HS-5 (cell line): Measurements from ENCODE around the gene OR2A1.
"Not testable (repeated sequence)": the region's sequence is repeated elsewhere in the genome, so short reads cannot be mapped to it uniquely, and the experiment has no call there.

Source experiments
- DNase-seq: peaks from one replicate; pipeline ENCODE4 v3.0.0-alpha.2; 2012; ENCODE audit warnings: low read depth

Gene OR2A1

DNA sequence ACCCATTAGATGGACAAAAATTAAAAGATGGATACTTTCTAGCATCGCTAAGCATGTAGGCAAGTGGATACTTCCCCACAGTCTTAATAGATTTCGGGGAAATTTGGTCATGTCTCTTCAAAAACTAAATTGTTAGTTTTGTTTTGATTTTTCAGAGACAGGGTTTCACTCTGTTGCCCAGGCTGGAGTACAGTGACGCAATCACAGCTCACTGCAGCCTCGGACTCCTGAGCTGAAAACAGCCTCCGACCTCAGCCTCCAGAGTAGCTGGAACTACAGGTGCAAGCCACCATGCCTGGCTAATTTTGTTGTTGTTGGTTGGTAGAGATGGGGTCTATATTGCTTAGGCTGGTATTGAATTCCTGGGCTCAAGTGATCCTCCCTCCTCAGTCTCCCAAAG lies 13.6 kb downstream of the OR2A1 start:
- DNase-seq: not testable (repeated sequence)

DNA sequence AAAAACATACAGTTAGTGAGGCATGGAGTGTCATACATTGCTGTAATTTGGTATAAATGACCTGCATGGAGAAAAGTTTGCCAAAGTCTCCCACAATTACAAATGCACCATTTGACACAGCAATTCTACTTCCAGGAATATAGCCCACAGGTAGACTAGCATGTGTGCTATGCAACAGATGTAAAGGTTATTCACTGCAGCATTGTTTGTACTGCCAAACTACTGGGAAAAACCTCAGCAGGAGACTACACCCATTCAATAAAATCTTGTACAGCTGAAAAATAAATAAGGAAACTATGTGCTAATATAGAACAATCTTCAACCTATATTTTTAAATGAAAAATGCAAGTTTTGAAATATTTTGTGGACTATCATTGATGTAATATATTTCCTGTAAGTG lies 17.8 kb downstream of the OR2A1 start:
- DNase-seq: not testable (repeated sequence)

DNA sequence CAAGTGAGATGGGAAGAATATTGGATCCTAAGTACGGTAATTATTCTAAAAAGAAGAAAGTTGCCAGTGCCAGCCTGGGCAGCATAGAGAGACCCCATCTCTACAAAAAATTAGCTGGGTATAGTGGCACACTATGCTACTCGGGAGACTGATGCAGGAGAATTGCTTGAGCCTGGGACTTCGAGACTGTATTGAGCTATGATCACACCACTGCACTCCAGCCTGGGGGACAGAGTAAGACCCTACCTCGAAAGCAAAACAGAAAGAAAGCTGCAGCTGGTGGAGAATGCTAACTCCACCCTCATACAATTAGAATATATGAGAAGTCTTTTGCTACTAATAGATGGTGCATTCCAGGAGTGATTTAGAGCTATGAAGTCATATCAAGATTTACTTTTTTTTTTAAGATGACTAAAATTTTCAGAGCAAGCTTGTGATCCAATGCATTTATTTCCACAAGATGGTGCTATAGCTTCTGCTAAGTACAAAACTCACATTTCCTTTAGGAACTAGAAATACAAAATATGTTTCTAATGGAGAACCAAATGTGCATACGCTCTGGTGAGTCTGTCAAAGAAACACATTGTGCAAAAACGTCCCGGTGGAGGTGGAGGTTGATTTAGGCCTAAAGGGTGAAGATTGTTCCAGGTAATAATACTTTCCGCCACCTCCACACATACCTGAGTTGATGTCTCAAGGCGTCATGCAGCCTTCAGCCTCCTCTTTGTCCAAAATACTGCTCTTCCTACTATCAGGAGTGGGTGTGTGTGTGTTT lies 19.2 kb downstream of the OR2A1 start:
- DNase-seq: not testable (repeated sequence)

DNA sequence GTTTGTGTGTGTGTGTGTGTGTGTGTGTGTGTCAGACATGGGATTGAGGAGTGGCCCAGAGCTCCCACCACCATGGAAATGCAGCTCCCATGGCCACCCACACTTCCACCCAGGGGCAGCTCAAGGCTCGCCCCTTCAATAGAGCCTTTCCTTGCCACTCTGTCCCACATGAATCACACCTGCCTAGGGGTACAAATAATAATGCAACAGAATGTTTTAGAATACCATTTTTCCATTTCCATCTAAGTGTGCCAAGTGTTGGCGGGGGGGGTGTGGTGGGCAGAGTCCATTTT lies 19.7 kb downstream of the OR2A1 start:
- DNase-seq: not testable (repeated sequence)

DNA sequence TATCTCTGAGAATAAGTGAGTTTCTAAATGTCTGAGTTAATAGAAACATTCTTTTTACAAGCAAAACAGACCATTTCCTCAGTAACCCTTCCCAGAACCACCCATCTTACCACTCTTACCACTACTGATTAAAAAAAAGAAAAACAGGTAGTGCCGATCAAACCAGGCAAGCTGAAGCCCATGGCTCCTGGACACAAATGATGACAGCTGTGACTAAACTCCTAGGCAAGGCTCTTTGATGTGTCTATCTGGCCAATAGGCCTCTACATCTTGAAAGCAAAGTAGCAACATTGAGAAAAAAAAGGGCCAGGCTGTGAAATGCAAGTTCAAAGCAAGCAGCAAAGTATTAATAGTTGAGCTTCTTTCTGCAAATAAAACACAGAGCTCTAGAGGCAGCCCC lies 36.4 kb downstream of the OR2A1 start:
- not testable (repeated sequence) for DNase-seq

DNA sequence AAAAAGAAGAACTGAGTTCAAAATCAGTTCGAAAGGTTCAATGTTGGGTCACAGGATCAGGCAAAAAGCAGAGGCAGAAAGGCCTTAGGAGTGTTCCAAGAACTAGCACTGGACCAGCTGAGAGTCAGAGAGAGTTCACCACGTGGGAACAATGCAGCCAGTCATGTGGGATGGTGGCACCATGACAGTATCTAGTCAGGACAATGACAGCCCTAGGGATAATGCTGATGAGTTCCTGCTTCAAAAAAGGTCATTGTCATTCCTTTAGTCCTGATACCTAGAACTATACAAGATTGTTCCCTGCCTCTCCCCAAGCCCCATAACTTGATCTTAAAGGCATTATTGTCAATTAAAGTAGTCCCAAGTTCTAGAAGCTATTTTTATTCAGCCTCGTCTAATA lies 39.4 kb downstream of the OR2A1 start:
- not testable (repeated sequence) for DNase-seq

DNA sequence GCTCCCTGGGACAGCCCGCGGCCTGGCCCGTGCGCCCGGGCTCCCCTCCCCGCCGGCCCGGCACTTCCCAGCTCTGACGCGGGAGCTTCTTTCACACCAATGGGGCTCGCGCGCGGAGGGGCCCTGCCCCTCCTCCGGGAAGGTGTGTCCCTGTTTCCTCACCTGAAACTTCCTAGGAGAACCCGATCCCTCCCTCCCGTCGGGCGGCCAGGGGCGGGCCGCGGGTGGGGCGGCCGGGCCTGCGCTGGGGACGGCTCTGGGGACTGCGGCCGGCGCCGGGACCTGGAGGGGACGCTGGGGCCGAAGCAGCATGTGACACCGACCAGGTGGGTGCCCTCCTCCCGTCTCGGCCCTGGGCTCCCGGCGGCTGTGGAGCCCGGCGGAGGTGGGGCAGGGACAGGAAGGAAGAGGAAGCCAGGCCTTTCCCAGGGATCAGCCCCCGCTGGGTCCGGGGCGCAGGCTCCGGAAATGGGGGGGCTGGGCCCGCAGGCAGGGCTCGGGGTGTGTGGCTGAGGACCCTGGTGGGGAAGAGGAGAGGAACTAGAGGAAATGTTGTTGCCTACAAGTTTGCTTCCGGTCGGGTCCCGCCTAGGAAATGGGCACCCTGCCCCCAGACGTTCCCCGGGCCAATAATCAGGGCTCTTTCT lies 43.1 kb downstream of the OR2A1 start, which contains the start of gene ARHGEF5:
ARHGEF5 (plus strand) TSS at position 227 of the 647 bp plus-strand sequence. CDS start 7,268 bp downstream, outside the sequence.
- DNase-seq: not testable (repeated sequence)

DNA sequence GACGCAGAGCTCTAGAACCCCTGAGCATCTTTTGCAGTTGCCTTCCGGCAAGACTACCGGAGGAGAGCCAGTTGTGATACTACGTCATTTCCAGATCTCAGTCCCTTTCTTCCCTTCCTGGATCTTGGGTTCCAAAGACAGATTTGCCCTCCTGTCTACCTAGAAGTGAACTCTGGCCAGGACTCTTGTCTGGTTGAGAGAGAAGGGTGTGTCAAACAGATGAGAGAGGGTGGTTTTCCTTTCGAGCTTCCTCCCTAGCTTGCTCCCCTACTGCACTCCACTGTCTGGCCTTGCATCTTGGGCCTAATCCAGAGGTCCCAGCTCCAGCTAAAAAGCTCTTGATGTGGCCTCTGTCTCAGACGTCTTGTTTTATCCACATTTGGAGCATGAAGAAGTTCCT lies 44.0 kb downstream of the OR2A1 start:
- DNase-seq: not testable (repeated sequence)

DNA sequence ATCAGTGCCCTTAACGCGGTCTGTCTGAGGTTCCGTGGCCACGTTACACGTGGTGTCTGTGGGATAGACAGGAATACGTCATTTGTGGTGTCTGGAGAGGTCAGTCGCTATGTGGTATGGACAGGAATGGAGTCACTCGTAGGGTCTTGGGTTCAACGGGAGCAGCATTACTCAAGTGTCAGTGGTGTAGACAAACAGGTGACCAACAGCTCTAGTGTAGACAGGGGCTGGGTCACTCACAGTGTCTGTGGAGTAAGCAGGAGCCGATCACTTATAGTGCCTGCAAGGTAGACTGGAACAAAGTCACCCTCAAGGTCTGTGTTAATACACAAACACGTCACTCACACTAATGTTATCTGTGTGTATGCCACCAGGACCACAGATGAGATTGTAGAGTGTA lies 44.6 kb downstream of the OR2A1 start:
- not testable (repeated sequence) for DNase-seq

DNA sequence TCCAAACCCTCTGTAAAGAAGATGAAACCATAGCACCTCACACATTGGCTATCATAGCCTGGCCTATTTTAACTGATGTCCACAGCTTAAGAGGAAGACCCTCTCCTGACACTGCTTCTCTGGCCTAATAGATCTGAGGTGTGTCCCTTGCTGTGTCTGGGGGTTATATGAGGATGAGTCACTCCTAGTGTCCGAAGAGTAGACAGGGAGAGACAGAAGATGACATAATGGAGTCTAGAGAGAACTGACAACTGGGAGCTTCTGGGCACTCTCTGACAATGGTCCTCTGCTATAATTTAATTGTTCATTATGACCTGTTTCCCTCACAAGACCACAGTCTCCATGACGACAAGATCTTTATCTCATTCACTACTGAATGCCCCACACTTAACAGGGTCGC lies 49.8 kb downstream of the OR2A1 start:
- not testable (repeated sequence) for DNase-seq

DNA sequence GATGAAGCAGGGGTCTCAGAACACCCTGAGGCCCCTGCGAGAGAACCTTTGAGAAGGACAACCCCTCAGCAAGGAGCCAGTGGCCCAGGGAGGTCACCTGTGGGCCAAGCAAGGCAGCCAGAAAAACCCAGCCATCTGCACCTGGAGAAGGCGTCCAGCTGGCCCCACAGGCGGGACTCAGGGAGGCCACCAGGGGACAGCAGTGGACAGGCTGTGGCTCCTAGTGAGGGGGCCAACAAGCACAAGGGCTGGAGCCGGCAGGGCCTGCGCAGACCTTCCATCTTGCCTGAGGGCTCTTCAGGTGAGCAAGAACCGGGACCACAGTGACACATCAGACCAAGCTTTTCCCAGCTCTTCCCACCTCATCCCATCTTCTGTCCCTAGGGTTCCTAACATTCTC lies 53.3 kb downstream of the OR2A1 start:
- not testable (repeated sequence) for DNase-seq

DNA sequence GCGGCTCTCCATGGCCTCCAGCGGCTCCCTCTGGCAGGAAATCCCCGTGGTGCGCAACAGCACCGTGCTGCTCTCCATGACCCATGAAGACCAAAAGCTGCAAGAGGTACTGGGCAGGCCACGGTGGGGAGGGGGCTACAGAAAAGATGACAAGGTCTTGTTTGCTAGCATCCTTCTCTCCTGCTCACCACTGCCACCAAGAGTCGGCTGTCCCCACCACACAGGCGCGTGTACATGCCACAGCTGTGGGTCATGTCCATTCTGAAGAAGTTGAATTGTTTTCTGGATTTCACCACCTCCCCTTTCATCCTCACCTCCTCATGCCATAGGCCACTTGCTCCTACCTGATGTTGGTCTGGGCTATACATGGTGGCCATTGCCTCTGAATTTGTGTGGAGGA lies 55.0 kb downstream of the OR2A1 start:
- DNase-seq: not testable (repeated sequence)

DNA sequence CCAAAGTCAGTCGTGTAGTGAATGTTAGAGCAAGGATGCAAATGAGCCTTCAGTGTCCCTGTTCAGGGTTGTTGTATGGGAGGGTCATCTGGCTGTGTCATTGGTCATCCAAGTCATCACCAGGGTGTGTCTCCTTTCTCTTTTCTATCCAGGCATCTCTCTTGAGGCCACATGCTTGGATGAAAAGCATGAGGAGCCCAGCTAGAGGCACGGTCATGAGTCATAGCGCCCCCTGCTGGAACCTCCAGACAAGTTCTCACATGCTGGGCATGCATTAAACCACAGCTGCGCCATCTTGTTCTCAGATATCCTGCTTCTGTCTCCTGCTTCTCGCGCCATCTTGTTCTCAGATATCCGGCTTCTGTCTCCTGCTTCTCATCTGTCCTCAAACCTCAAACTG lies 57.0 kb downstream of the OR2A1 start:
- DNase-seq: not testable (repeated sequence)
